ENCODE data around the gene CBFA2T2.

GRCh38 chr20:33645072-33645358 lies 155.1 kb downstream of the CBFA2T2 start:
- TF ChIP-seq, protein P1, sequence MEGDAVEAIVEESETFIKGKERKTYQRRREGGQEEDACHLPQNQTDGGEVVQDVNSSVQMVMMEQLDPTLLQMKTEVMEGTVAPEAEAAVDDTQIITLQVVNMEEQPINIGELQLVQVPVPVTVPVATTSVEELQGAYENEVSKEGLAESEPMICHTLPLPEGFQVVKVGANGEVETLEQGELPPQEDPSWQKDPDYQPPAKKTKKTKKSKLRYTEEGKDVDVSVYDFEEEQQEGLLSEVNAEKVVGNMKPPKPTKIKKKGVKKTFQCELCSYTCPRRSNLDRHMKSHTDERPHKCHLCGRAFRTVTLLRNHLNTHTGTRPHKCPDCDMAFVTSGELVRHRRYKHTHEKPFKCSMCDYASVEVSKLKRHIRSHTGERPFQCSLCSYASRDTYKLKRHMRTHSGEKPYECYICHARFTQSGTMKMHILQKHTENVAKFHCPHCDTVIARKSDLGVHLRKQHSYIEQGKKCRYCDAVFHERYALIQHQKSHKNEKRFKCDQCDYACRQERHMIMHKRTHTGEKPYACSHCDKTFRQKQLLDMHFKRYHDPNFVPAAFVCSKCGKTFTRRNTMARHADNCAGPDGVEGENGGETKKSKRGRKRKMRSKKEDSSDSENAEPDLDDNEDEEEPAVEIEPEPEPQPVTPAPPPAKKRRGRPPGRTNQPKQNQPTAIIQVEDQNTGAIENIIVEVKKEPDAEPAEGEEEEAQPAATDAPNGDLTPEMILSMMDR (conservative IDR thresholded peaks at IDR 0.05), result no peak
- TF ChIP-seq ZFX (IDR thresholded peaks at IDR 0.05), result no peak
